OCI-M2 (cell line): ENCODE results near the gene EOLA2.
"Not testable (repeated sequence)": the region's sequence is repeated elsewhere in the genome, so short reads cannot be mapped to it uniquely, and the experiment has no call there.

Source experiments
- DNase-seq: peaks from one replicate; lab custom pipeline; 2025; ENCODE audit not compliant: unreplicated experiment; lab: John Stamatoyannopoulos, UW

Gene EOLA2

DNA sequence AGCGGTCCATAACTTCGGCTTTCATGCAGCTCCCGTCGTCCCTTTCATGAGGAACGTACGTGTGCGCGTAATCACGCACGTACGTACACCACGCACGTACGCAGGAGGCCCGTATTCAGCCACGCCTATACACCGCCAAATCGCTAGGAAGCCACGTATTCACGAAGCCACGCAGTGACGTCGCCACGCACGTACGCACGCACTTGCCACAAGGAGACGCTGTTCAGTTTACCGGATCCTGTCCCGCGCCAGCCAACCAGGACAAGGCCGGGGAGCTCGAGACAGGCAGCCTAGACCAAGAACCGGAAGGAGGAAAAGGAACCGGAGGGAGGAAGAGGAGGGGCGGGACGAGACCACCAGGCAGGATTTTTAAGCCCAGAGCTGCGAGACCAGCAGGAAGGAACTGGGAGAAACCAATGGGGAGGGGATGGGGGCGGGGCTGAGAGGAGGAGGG lies at the start of gene EOLA2:
TSS of gene EOLA2 (minus strand) at position 65 of the 454 bp plus-strand sequence. CDS start 4,617 bp downstream, outside the sequence.
- DNase-seq, result peak; percentile 25

- DNase-seq, result no peak
Measured at GRCh38 chrX:149987613-149988012, 49.3 kb upstream of the EOLA2 start.

DNA sequence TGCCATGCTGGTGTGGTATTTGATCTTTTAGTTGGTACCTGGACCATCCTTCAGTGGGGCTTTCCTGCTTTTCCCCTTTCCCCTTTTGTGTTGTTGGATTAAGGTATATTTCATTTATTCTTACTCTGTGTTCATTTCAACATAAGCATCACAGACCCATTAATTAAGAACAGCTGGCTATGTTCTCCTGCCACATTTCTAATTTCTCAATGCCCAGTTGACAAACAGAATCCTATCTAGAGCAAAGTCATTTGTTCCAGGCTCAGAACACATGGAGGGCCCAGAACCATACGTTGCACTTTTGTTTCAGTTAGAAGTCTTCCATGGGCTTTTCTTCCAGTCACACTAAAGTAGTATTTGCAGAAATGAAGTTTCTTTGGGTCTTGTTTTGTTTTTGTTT lies 46.1 kb upstream of the EOLA2 start:
- DNase-seq, result no peak

DNA sequence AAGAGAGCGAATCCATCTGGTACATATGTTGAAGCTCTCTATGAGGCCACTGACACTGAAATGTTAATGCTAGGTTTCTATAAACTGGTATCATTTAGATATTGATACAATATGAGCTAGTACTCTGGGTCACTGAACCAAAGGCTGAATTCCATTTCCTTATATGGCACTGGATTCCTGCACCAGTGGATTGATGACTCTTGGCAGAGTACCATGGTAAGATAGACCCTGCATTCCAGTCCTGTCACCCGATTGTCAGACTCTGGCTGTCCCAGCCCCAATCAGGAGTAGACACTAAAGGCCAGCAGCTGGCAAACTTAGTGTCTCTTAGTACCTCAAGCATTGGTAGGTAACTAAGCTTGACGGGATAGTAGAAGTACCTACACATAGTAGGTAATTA lies 44.0 kb upstream of the EOLA2 start:
- no peak for DNase-seq

DNA sequence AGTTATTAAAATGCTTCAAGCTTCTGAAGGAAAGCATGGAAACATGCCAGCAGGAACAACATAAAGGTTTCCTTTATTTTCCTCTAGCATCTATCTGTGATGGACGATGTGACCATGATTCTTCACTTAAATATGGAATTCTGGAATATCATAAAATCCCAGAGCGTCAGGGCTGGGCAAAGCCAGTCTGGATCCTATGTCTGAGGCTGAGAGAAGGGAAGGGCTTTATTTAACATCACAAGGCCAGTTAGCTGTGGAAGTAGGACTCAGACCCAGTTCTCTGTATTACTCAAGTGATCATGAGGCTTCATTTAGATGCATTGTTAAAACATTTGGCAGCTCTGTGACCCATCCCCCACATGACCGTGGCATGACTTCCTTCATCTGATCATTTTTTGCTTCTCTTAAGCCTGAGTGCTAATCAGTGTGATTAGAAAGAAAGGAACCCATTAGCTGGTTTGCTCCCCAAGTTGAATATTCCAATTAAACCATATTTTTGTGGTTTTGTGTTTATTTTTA lies 40.9 kb upstream of the EOLA2 start:
- DNase-seq, result no peak

- DNase-seq, result no peak
Measured at GRCh38 chrX:149962859-149963757, 24.8 kb upstream of the EOLA2 start.

DNA sequence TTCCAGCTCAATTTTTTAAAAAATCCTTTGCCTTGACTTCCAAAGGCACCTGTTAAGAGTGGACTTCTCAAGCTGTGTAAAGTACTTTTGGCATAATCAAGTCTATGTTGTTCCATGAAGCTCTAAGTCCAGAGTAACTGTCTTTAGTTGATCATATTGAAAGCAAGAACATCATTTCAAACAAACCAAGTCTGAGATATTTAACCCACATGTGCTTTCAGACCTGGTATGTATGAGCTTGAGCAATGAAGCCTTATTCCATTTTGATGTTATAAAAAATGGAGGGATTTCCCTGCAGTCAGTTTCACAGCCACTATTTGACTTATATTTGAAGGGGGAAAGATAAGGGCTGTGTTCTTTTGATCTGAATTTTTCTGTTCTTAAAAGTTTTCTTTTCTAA lies 23.7 kb upstream of the EOLA2 start:
- DNase-seq, result no peak

- no peak for DNase-seq
Measured at GRCh38 chrX:149961572-149961971, 23.3 kb upstream of the EOLA2 start.

GRCh38 chrX:149950681-149951080 lies 12.4 kb upstream of the EOLA2 start:
- no peak for DNase-seq

DNA sequence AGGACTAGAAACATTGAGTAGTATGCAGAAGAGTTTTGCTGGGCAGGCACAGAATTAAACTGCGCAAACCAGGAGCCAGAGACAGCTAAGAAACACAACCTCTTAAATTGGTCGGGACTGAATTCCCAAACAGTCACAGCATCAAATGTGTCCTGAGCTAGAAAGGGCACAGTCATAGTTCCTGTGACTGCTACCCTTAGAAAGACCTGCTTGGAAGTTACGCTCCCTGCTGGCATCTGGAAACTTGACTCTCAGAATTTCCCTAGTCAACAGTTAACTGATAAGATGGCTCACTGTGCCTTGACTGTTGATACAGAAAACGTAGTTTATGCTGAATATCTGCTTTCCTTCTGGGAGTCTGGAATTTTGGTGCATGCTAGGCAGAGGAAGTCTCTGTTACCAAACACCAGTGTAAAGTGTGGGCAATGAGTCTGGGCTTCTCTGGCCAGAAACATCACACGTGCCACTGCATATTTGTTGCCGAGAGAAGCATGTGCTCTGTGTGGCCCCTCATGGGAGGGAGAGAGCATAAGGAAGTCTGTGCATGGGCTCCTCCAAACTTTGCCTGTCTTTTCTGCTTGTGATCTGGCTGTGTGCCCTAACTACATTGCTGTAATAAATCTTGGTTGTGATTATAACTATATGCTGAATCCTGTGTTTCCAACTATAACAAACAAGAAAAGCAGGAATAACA lies 11.6 kb upstream of the EOLA2 start:
- DNase-seq, result no peak

- DNase-seq, result no peak
Measured at GRCh38 chrX:149948016-149948415, 9.7 kb upstream of the EOLA2 start.

DNA sequence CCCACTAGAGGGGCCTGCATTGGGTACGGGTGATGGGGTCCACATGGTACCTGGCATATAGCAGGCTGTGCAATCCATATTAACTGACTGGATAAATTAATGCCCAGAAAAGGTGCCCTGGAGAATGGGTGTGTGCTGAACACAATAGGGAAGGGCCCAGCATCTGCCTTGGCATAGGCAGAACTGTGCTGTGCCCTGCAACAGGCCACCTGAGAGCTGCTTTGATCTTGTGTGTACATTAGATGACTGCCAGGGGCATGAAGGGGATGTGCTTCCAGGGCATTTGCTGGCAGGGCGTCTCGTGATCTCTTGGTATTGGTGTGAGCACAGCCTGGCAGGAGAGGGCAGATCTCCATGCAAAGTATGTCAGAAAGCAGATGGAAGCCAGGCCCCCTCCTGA lies 8.6 kb upstream of the EOLA2 start:
- not testable (repeated sequence) for DNase-seq

DNA sequence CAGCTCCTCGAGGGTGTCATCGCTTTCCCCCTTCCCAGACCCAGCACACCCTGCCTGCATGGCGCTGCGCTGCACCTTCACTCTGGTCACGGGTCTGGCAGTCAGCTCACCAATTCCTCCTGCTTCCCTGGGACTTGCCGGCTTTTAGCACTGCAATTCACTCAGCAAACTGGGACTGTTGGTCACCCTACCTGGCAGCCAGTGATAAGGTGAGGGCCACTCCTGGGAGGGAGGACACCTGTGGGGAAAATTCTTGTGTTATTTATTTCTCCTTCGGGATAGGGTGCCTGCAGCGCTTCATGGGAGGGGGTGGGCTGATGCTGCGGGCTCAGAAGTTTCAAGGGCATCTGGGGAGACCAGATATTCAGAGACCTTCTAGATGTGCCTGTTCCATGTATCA lies 7.5 kb upstream of the EOLA2 start:
- not testable (repeated sequence) for DNase-seq

- not testable (repeated sequence) for DNase-seq
Measured at GRCh38 chrX:149945087-149945670, 6.9 kb upstream of the EOLA2 start.

DNA sequence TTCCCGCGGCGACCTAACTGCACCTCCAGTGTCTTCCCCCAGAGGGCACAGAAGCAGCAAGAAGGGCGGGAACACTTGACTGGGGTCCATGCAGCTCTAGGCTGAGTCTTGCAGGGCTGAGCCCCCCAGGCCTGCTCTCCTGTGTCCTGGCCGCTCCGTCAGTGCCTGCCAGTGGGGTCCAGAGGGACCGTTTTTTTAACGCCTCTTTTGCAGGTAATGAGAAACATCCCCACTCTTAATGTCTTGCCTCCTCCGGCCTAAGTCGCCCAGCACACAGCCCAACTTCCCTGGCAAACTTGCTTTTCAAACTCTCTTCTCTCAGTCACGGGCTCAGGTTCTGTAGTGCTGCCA lies 2.4 kb upstream of the EOLA2 start:
- not testable (repeated sequence) for DNase-seq

DNA sequence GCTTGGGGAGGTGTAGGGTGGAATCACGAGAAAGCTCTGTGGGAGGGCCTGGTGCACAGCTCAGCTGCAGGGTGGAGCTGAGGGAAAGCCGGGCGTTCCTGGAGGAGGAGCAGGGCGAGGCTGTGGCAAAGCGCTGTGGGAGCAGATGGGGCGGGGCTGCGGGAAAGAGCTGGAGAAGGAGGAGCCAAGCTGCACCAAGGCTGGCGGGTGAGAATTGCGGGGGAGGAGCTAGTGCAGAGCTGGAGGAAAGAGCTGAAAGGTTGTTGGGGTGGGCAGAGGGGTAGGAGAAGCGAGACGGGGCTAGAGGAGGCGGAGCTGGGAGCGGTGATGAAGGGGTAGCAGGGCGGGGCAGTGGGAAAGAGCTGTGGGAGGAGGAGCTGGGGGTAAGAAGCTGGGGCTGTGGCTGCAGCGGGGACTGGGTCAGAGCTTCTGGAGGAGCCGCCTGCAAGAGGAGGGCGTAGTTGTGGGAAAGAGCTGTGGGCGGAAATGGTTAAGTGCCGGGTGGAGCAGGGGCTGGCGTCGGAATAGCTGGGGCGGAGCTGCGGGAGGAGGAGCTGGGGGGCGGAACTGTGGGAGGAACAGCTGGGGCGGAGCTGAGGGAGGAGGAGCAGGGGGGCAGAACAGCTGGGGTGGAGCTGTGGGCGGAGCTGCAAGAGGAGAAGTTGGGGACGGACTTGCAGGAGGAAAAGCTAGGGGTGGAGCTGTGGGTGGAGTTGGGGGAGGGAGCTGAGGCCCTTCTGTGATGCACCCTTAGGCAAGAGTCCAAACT lies 1.8 kb upstream of the EOLA2 start:
- no peak for DNase-seq

- DNase-seq, result no peak
Measured at GRCh38 chrX:149939655-149939904, 1.3 kb upstream of the EOLA2 start.

DNA sequence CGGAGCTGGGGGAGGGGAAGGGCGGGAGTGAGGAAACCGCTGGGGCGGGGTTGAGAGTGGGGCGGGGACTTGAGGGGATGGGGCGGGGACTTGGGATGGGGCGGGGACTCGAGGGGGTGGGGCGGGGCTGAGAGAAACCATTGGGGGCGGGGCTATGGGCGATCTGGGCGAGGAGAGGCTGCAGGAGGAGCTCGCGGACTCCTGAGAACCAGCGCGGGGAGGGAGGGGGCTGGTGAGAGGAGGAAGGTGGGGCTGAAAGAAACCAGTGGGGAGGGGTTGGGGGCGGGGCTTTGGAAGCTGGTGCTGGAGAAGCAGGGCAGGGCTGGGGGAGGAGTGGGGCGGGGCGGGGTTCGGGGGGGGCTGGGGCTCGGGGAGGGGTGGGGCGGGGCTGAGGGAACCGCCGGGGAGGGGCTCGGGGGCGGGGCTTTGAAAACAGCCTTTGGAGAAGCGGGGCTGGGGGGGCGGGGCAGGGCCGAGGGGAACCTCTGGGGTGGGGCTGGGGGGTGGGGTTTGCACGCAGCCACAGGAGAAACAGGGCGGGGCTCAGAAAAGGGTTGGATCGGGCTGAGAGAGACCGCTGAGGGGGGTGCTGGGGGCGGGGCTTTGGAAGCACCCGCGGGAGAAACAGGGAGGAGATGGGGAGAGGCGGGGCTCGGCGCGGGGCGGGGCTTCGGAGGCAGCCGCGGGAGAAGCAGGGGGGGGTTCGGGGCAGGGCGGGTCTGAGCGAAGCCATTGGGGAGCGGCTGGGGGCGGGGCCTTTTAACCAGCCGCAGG lies 777 bp upstream of the EOLA2 start:
- DNase-seq, result no peak

DNA sequence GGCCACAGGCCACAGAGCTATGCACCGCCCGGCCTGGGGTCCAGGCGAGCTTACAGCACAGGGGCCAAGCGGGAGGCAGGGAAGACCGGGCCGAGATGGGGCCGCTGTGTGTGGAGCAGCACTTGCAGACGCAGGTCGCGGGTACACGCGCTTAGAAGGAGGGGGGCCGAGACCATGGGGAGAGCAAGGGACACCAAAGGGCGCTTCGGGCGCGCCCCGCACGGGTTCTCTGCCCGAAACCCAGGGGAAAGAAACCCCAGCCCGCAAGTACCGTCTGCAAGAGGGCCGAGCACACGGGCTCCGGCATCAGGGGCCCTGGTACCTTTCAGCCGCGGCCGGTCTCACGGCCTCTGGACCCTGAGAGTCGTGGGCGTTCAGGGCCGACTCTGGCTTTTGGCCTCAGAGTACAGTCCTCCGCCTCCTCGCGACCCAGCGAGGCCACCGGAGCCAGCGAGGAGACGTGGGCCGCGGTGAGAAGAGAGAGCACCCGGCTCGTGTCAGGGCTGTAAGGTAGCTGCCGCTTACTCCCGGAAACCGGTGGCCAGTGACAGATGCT lies 342 bp downstream of the EOLA2 start:
- no peak for DNase-seq

GRCh38 chrX:149937328-149937727 lies 963 bp downstream of the EOLA2 start:
- DNase-seq, result not testable (repeated sequence)
